HG02623 (cell line): ENCODE data around the gene MRPL27.
"Not testable (repeated sequence)": the region's sequence is repeated elsewhere in the genome, so short reads cannot be mapped to it uniquely, and the experiment has no call there.

Source experiments
- ATAC-seq: cut with Tn5 transposase; IDR thresholded peaks from one replicate; pipeline ENCODE4 v1.9.1; 2021; ENCODE audit warnings: moderate library complexity; ENCODE audit not compliant: unreplicated experiment

Gene MRPL27

DNA sequence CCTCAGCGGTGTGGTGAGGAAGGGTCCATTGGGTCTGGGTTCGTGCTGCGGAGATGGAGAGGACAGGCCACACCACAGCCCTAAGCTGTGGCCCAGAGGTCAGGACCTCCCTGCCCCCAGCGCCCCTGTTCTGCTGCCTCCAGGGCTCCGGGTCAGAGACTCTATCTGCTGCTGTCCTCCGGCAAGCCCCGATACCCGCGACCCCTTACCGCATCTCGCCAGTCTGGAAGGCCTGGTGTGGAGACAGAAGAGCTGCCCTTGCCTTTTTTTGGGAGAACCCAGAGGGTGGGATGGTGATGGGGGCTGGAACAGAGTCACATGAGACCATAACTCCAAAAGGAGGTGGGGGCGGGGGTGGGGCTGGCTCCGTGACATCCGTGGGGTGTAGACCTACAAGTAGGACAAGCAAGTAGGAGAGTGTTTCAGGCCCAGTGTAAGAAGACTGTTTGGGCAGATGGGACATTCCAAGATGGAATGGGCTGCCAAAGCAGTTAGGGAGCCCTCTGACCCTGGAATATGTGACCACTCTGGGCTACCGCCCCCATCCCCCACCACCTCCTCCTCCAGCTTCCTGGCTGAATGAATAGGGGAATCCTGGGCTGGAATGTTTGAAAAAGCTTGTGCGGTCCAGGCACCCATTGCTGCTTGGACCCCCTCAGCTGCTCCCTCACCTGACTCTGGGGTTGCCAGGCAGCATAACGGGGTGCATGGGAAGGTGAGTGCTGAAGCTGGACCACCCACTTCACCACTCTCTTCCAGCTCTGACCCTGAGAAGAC is 25.7 kb downstream of the MRPL27 start:
- ATAC-seq: no peak

DNA sequence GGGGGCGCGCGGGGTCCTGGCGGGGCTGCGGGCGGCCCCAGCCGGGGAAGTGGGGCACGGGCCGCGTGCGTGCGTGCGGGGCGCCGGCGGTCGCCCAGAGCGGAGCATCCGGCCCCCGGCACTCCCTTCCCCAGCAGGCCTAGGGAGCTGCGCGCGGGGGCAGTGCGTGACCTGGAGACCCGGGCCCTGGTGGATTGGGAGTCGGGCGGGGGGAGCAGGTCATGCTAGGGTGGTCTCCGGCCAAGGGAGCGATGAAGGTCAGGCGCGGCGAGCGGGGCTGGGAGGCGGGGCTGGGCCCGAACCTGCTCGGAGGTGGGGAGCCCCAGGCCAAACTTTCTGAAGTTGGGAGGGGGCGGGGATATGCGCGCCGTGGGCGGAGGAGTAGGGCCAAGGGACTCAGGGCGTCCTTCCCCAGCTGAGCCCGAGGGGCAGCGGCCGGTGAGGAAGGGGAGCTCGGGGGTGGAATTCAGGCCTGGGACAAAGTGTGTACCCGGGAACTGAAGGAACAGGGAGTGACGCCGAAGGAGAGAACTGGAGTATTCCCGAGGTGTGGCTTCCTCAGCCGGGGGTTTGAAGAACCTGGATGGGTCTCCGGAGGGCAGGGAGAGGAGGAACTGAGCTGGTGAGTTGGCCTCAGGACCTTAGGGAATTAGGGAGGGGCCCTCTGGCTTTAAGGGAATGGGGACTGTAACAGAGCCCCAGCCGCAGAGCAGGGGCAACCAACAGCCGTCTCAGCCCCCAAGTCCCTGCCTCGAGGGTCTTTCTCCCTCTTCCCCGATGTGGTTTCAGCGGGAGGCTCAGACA is 26.5 kb downstream of the MRPL27 start:
- peak; percentile 43 for ATAC-seq

DNA sequence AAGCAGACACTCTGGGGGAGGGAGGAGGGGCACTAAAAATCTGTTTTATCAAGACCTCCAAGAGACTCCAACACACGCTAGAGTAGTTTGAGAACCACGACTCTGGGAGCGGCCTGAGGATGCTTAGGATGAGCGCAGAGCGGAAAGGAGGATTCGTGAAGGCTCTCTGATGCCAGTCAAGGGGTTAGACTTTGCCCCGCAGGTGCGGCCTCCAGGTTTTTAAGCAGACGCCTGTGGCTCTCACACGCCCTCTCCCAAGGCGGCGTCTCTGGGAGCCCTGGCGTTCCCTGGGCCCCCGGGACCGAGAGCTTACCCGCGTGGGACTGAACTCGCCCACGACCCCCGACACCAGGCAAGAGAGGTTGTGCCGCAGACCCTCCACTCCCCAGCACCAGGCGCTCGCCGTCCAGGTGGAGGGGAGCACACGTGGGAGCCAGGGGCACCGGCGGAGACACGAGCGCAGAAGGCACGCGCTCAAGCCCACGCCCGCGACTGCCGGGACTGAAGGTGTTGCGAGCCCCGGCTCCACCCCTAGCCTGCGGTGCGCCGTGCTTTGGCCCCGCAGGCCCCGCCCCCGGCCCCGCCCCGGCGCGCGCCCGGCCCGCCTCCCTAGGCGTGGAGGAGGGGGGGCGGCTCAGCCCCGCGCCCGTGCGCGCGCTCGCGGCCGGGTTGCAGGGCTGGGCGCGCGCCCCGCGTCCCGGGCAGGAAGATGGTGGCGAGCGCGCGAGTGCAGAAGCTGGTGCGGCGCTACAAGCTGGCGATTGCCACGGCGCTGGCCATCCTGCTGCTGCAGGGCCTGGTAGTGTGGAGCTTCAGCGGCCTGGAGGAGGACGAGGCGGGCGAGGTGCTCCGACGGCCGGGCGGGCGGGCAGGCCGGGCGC is 27.3 kb downstream of the MRPL27 start, which contains the start of gene XYLT2:
TSS of gene XYLT2 (plus strand) at position 695 of the 881 bp plus-strand sequence. CDS start at position 710, 15 bp downstream.
- ATAC-seq: peak; percentile 70

DNA sequence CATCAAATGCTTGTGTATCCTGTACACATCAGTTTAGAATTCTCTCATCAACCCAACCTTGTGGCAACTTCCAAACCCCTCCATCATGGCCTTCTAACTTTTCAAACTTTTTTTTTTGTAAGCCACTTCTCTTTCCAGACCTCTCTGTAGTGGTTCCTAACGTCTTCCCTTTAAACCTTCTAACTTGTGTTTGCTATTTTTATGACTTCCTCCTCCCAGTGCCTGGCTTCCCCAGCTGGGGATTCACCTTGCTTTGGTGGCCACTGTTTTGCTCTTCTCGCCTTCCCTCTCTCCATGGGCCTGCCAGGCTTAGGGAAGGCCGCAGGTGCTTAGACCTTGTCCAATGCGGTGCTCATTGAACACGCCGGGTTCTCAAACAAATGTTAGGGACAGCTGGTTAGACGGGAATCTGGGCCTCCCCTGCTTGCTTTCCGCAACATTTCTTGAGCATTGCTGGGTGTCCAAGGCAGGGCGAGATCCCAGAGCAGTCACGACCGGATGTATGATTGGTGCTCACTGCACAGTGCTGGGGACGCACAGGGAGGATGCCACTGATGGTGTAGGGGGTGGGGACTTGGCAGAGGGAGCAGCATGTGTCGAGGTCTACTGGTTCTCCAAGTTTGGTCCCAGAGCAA is 28.1 kb downstream of the MRPL27 start:
- no peak for ATAC-seq

DNA sequence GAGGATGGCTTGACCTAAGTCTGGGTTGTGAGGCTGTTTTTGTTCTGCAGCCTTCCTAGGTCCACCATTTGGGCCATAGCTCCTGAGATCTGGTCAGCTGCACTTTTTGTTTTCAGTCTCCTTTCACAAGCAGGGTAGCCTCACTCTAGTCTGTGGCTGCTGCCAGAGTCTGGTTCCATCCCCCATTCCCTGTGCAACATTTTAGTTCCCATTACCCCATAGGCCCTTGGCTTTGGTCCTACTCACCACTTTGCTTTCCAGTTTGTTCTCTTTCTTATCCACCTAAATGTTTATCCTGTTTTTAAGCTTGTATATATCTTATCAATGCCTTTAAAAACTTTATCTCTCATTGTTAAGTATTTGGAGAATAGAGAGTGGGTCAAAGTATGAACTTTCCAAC is 33.6 kb downstream of the MRPL27 start:
- ATAC-seq: no peak

DNA sequence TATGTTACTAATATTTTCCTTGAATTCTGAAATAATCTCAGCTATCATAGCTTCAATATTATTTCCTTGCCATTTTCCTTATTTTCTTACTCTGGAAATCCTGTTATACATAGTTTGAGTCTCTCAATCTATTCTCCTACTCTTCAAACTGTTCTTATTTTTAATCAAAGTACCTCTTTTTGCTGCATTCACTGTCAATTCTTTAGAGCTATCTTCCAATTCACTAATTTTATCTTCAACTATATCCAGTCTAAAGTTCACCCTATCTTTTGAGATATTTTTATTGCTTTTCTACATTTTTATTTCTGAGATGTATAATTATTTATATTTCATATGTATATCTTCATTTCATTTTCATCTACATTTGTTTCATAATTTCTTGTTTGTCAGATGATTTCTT is 34.3 kb downstream of the MRPL27 start:
- no peak for ATAC-seq

DNA sequence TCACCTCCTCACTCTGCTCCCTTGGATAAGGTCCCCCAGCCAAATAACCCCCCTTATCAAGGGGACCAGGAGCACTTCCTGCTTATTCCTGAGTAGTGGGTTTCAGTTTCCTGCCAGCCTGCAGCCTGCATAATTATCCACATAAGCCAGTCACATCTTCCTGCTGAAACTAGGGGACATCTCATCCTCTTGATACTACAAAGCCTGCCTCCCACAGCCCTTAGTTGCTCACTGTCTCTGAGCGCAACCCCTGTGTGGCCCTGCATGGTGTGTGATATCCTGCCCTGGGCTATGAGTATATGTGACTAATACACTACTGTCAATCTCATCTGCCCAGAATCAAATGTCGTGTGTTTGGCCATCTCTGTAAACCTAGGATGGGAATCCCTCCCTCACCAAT is 35.0 kb downstream of the MRPL27 start:
- ATAC-seq: no peak

DNA sequence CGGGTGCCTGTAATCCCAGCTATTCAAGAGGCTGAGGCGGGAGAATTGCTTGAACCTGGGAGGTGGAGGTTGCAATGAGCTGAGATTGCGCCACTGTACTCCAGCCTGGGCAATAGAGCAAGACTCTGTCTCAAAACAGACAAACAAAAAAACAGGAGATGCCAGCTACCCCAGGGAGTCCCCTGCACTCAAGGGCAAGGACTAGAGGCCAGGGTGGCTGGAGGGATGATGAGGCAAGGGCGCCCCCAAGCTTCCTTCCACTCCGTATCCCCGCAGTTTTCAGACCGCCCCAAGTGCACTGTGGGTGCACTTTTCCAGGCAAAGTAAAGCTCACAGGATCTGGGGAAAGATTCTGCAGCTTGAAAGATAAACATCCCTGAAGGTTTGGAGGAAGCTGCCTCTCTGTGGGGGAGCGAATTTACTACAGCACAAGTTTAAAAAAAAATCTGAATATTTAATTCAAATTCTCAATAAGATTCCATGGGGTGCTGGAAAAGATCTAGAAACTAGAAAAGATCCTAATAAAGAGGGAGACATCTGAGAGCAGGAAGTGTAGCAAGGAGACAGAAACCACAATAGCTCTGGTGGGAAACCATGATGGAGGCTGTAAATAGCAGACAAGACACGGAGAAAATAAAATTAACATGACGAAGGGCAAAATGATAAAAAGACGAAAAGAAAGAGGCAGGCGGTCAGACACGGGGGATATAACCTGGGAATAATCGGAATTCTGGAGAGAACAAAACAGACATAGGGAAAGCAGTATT is 39.5 kb downstream of the MRPL27 start:
- ATAC-seq: not testable (repeated sequence)

DNA sequence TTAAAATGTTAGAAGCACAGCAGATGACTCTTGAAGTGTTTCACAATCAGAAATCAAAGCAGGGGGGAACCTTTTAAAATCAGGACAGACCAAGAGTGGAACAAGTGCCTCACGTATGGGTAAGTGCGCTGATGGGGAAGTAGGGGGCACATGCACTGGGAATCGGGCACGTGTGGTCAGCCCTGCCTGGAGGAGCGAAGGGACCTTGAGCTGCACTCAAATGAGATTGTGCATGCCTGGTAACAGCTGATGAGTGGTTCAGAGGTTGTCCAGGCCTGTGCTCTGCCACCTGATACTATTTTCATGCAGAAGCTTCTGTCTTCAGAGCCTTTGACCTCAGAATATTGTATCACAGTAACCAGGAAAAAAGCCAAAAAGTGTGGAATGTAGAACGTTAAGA is 40.8 kb downstream of the MRPL27 start:
- ATAC-seq: no peak

DNA sequence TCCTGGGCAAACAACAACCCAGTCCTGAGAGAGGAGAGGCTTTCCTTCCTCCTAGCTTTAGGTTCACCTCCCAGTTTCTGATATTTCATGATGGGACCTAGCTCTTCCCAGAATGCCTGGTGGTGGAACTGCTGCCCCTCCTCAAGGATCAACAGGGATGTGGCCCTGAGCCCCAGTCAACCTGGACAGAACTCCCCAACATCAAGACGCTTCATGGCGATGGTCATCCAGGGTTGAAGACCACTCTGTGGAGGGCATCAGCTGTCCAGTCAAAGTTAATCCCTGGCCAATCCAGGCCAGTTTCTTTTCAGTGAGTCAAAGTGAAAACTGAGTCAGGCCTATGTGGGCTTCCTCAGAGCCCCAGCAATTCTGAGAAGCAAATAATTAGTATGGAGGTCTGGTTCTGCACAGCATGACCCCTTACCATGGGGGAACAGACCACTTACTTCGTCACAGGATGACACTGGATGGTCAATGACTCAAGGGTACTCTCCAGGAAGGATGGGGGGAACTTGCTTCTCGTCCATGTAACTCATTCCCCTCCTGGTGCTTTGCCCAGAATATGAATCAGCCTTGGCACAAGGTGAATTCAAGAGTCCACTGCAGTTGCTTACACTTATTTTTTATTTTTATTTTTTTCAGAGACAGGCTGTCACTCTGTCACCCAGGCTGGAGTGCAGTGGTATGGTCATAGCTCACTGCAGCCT is 41.7 kb downstream of the MRPL27 start:
- ATAC-seq: no peak

DNA sequence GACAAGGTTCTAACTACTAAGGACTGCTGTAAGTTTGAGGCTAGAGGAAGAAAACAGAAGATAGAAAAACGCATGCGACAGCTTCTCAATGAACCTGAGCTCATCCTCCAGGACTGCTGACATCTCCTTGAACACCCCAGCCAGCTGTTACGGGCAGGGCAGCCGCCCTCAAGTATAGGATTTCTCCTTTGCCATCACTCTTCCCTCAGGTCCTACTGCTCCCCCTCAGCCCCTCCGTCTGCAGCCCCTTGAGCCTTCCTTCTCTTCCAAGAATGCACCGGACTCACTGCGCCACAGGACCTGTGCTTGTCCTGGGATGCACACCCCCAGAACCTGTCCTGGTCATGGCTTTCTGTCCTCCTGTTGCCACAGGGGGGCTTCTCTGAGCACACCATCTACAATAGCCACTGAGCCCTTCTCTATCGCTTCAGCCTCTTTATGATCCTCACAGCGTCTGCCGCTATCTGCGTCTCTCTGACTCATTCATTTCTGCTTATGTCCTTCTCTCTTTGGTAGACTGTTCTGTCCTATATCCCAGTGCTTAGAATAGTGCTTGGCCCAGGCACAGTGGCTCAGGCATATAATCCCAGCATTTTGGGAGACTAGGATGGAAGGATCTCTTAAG is 42.7 kb downstream of the MRPL27 start:
- no peak for ATAC-seq

DNA sequence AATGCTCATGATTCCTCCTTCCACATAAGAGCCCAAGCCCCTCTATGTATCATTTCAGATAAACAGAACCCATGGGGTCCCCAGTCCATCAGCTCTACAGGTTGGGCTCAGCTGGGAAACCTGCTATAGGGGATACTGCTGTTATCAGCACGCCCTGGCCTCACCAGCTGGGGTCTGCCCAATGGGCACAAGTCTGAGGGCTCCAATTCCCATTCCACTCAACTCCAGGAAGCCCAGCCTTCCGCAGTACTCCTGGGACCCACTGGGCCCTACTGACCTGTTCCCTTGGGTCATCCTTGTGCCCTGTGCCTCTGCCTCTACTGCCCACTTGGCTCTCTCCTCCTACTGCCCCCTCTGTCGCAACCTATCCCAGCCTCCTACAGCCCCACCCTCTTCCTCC is 43.3 kb downstream of the MRPL27 start:
- ATAC-seq: no peak

DNA sequence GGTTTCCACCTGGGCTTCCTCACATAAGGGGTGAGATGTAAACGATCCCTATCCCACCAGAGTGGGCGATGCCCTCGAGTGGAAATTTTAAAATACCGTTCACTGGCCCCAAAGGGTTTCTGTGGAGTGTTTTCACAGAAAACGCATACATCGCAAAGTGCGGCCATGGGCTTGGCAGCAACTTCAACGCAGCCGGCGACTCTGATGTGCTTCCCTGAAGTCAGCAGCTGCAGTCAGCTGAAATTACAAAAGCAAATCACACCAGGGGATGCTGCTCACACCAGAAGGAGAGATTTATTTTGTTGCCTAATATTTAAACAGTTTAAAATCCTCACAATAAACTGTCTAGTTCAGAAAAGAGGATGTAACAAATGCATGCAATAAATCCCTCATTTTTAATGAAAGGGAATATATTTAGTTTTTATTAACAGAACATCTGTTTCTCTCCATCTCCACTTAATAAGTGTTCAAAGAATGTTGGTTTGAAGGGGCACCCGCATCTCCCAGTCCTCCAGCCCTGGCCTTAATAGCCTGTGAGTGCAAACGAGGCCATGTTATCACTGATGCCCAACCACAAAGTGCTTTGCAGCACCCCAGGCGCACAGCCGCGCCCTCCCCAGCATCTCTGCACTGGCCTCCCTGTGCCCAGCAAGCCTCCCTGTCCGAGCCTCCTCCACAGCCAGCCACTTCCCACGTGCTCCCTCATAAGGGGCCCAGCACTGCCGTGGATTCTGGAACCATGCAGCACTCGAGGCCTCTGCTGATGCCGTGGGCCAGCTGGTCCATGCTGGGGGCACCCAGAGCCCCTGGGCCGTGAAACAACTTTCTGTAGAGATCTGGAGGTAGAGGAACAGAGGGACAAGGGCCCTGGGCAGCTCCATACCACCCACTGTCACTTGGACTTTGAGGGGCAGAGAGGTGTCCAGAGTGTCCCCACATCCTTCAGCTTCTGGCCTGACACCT is 44.3 kb downstream of the MRPL27 start:
- ATAC-seq: no peak

DNA sequence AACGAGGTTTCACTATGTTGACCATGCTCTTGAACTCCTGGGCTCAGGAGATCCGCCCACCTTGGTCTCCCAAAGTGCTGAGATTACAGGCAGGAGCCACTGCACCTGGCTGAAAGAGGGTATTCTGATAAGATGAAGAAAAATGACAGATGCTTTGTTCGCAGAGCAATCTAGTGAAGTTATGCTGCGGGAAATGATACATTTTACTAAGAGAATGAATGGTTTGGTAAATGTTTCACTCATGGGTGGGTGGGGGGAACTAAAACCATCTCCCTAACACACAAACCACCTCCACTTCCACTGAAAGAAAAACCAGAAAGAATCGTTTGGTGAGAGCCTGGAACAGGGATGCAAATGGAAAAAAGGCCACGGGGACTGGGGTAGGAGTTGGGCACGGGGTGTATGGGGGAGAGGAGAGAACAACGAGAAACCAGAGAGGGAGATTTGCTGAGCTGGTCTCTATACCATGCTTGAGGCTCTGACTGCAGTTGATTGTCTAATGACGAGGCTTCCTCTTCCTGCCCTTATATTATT is 46.1 kb downstream of the MRPL27 start:
- ATAC-seq: no peak

DNA sequence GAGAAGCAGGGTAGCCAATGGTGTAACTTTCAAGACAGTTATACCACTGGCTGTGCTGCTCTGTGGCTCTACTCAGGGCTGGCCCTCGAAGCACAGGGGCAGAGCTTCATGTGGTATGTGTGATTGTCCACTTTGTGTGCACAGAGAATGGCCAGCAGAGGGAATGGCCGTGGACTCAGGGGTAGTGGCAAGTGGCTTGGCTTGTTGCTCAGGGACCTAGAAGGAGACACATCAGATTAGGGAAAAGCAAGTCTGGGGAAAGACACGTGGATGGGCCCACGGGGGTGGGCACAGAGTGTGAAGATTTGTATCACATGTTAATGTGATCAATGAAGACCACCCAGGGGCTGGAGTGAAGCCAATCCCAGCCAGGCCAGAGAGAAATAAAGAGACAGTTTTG is 47.1 kb downstream of the MRPL27 start:
- no peak for ATAC-seq

DNA sequence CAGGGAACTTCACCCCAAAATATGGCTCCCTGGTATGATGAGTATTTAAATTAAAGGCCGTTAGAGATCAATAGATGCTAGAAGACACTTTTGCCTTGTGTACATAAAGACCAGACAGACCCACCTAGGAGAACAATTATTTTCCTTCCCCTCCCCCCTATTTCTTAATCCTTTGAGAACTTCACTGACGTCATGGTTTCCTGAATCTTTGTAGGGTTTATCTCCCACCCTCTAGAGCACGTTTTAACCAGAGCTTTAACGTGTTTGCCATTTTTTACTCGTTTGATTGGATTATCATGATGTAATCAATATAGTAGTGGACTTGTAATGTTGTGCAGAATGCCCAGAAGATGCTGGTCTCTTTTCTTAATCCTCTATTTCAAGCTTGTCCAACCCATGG is 49.9 kb downstream of the MRPL27 start:
- no peak for ATAC-seq

DNA sequence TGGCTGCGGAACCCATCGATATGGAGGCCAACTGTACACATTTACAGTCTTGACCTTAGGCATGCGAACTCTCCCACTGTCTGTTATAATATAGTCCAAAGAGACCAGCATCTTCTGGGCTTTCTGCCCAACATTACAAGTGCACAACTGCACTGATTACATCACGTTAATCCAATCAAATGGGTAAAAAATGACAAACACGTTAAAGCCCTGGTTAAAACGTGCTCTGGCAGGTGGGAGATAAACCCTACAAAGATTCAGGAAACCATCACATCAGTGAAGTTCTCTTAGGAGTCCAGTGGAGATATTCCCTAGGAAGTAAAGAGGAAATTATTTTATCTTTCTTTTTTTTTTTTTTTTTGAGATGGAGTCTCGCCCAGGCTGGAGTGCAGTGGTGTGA is 50.7 kb downstream of the MRPL27 start:
- ATAC-seq: no peak
